ENCODE data around the gene CFAP73. TPM values are rescaled to one million over a fixed set of nuclear protein-coding genes. Genes with fewer than 3 reads are reported as not detected.

The CFAP73 gene
- total and polyA plus RNA-seq, 2 of the 8 experiments (the other 6 are each of a cell fraction or from before 2014, with no cell fraction given), result 0.45 to 0.56 TPM

GRCh38 chr12:113183030-113183589, 33.6 kb downstream of the CFAP73 start (continued):
- TF ChIP-seq CTCF (IDR thresholded peaks at IDR 0.05; ENCODE audit: control extremely low read depth in 1 of 3, insufficient read depth in 1 of 3, low read depth in 1 of 3, low read length in 3 of 3) (no peak), HDAC2 (IDR thresholded peaks at IDR 0.05; ENCODE audit: borderline replicate concordance in 1 of 2, low read depth in 2 of 2, low read length in 2 of 2) (no peak), SAP30 (IDR thresholded peaks at IDR 0.05; ENCODE audit: insufficient read depth, insufficient replicate concordance, low read length) (no peak), NRF1 (IDR thresholded peaks at IDR 0.05; ENCODE audit: low read depth, low read length) (no peak), MAFK (IDR thresholded peaks at IDR 0.05; ENCODE audit: low read depth, low read length) (no peak)
- TF ChIP-seq, protein P1, sequence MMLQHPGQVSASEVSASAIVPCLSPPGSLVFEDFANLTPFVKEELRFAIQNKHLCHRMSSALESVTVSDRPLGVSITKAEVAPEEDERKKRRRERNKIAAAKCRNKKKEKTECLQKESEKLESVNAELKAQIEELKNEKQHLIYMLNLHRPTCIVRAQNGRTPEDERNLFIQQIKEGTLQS (IDR thresholded peaks at IDR 0.05; ENCODE audit: insufficient read depth, low read depth, low read length), result no peak

All from H1 (cell line).